Aorta (tissue), 5 donors: ENCODE data around the gene MYL6B. TPM values are rescaled to one million over a fixed set of nuclear protein-coding genes. Genes with fewer than 3 reads are reported as not detected.
"Not testable (repeated sequence)": the region's sequence is repeated elsewhere in the genome, so short reads cannot be mapped to it uniquely, and the experiment has no call there.

Experiments
- ATAC-seq: fragments of 200-7000 bp; cut with Tn5 transposase; one replicate; pipeline ENCODE4 v1.9.1; 2022; ENCODE audit warnings: moderate library complexity; ENCODE audit not compliant: low FRiP score
- DNase-seq, 2 donors: peaks; one replicate each; pipeline ENCODE4 v3.0.0-alpha.2; 2020
- H3K27ac ChIP-seq, 2 donors: one replicate each; pipeline ENCODE4 v1.5.1; 2013; ENCODE audit warnings: low read length in 2 of 2, mild to moderate bottlenecking in 2 of 2, moderate library complexity in 2 of 2, control low read depth in 1 of 2, inconsistent platforms in 1 of 2, low read depth in 1 of 2
- H3K27me3 ChIP-seq, 2 donors: one replicate each; pipeline ENCODE4 v1.6.1; 2013; ENCODE audit warnings: control low read depth in 1 of 2, low read length in 1 of 2, mild to moderate bottlenecking in 1 of 2, moderate library complexity in 1 of 2; ENCODE audit not compliant: insufficient read depth in 2 of 2, control insufficient read depth in 1 of 2
- H3K36me3 ChIP-seq, 2 donors: one replicate each; pipeline ENCODE4 v1.6.1; 2013; ENCODE audit warnings: control low read depth in 1 of 2, low read length in 1 of 2, mild to moderate bottlenecking in 1 of 2; ENCODE audit not compliant: insufficient read depth in 2 of 2, control insufficient read depth in 1 of 2
- H3K4me1 ChIP-seq, 2 donors: one replicate each; pipeline ENCODE4 v1.6.1; 2013; ENCODE audit warnings: low read length in 2 of 2, control low read depth in 1 of 2, mild to moderate bottlenecking in 1 of 2, moderate library complexity in 1 of 2; ENCODE audit not compliant: insufficient read depth in 2 of 2, control insufficient read depth in 1 of 2
- H3K4me3 ChIP-seq, 2 donors: one replicate each; pipeline ENCODE4 v1.5.1; 2013; ENCODE audit warnings: low read length in 2 of 2, control low read depth in 1 of 2, mild to moderate bottlenecking in 1 of 2
- H3K9me3 ChIP-seq: one replicate; pipeline ENCODE4 v1.6.1; 2013; ENCODE audit warnings: mild to moderate bottlenecking, low read length; ENCODE audit not compliant: control insufficient read depth
- WGBS, 2 donors: extraction: QIAGEN DNeasy Blood & Tissue Kit; methylation state at CpG; one replicate each; pipeline ENCODE4 v1.1.7; 2013; 5-methylcytosine and 5-hydroxymethylcytosine counted together
- intact Hi-C, 2 donors: fragments of 100-400 bp; cut with DNase I; formaldehyde crosslinking; loops; one replicate each; pipeline versions ENCODE4 v1.14.2 to v1.15.0; 2022
- polyA plus RNA-seq, 2 donors: library from polyadenylated mRNA; stranded (reverse); fragments of 200-250 nt; gene quantifications; one replicate each; pipeline ENCODE4 v1.2.3, GENCODE V29; 2013
- total RNA-seq, 2 donors: library from RNA; stranded (reverse); fragmentation: NEBNext Ultra II Directional; extraction: Animal tissue kit (Norgen Biotek cat#: 25700); gene quantifications; one replicate each; pipeline ENCODE4 v1.2.1, GENCODE V29; 2021
- donor health status: healthy with polysubstance abuse.
- donor health status: Bipolar disorder and iron deficiency.
- donor health status: DM: no; HTN: no; CAD: no.
- donor health status: DM: no; HTN: no; CAD: no.
- donor health status: DM: yes; HTN: yes; CAD: no.

The MYL6B gene
- total and polyA plus RNA-seq, 4 donors = 30.2 to 101 (median 50.4) TPM

GRCh38 chr12:56107242-56107641 is 45.1 kb upstream of the MYL6B start:
- no peak for DNase-seq
- H3K4me3 ChIP-seq = no peak overlapping the region
- H3K27ac ChIP-seq = no peak overlapping the region
- no peaks in the 10 kb centered on the region for H3K27me3 ChIP-seq
- ATAC-seq = no peak
- H3K9me3 ChIP-seq = no peaks in the 10 kb centered on the region
- peaks cover 0 to 13% of the 10 kb centered on the region in 2 donors for H3K36me3 ChIP-seq
- 88 to 90% methylated on average over 3 of the region's 3 CpGs for WGBS, 2 donors
- H3K4me1 ChIP-seq = peaks cover 0 to 9% of the 10 kb centered on the region in 2 donors
- intact Hi-C loops = loop anchor here in 1 of 2 donors (10.0 kb wide), 2 partner anchors 62 to 102 kb away; partner anchors contain the start of gene RPS26

GRCh38 chr12:56110571-56110970 is 41.8 kb upstream of the MYL6B start:
- ATAC-seq (no peak), DNase-seq (no peak)
- Histone ChIP-seq H3K27me3 (no peaks in the 10 kb centered on the region), H3K9me3 (no peaks in the 10 kb centered on the region), H3K4me3 (no peak overlapping the region), H3K27ac (no peak overlapping the region), H3K36me3 (peaks cover 0 to 13% of the 10 kb centered on the region in 2 donors), H3K4me1 (peaks cover 0 to 1% of the 10 kb centered on the region in 2 donors)
- WGBS, 2 donors = 88 to 95% methylated on average over 5 of the region's 5 CpGs
- intact Hi-C loops = no loop called here

- Histone ChIP-seq H3K27me3 (peaks cover 0 to 3% of the 10 kb centered on the region in 2 donors), H3K4me1 (peaks cover 0 to 4% of the 10 kb centered on the region in 2 donors), H3K9me3 (no peaks in the 10 kb centered on the region), H3K27ac (no peak overlapping the region), H3K4me3 (no peak overlapping the region), H3K36me3 (peaks cover 0 to 10% of the 10 kb centered on the region in 2 donors)
- intact Hi-C loops = no loop called here
- DNase-seq (no peak), ATAC-seq (no peak)
- WGBS, 2 donors = 85 to 90% methylated on average over 1 of the region's 1 CpG
Measured at GRCh38 chr12:56114084-56114483, 38.3 kb upstream of the MYL6B start.

GRCh38 chr12:56115329-56115728 is 37.1 kb upstream of the MYL6B start:
- peak overlapping the region; percentile 23 to 93 for H3K4me3 ChIP-seq
- peaks cover 0 to 3% of the 10 kb centered on the region in 2 donors for H3K27me3 ChIP-seq
- no peak for ATAC-seq
- H3K27ac ChIP-seq = no peak overlapping the region
- intact Hi-C loops = loop anchor here in 1 of 2 donors (5.0 kb wide), 1 partner anchor 42 kb away; the partner anchor contains the start of gene MYL6
- H3K4me1 ChIP-seq = peaks cover 0 to 6% of the 10 kb centered on the region in 2 donors
- peaks cover 0 to 9% of the 10 kb centered on the region in 2 donors for H3K36me3 ChIP-seq
- no peaks in the 10 kb centered on the region for H3K9me3 ChIP-seq
- WGBS, 2 donors = 24 to 28% methylated on average over 10 of the region's 10 CpGs
- no peak for DNase-seq

GRCh38 chr12:56116267-56117081 is 35.9 kb upstream of the MYL6B start, which contains the start of gene RPL41:
RPL41 (plus strand) TSS chr12:56116633.
- peaks cover 0 to 6% of the 10 kb centered on the region in 2 donors for H3K36me3 ChIP-seq
- DNase-seq = peak; percentile 95 to 97
- H3K9me3 ChIP-seq = no peaks in the 10 kb centered on the region
- H3K4me3 ChIP-seq = peak within 1 kb of the TSS; percentile 93 to 99
- H3K4me1 ChIP-seq = peaks cover 0 to 6% of the 10 kb centered on the region in 2 donors
- 0% methylated on average over 34 of the region's 34 CpGs for WGBS, 2 donors
- peak; percentile 91 for ATAC-seq
- H3K27me3 ChIP-seq = peaks cover 0 to 3% of the 10 kb centered on the region in 2 donors
- H3K27ac ChIP-seq = peak within 1 kb of the TSS; percentile 91 to 99
- intact Hi-C loops = loop anchor here in 1 of 2 donors (5.0 kb wide), 1 partner anchor 41 kb away; the partner anchor contains the start of gene MYL6

GRCh38 chr12:56117082-56117706 is 35.2 kb upstream of the MYL6B start:
- not testable (repeated sequence) for DNase-seq, H3K4me1 ChIP-seq, H3K9me3 ChIP-seq, ATAC-seq, H3K36me3 ChIP-seq, H3K27me3 ChIP-seq
- intact Hi-C loops = loop anchor here in 1 of 2 donors (5.0 kb wide), 1 partner anchor 40 kb away; the partner anchor contains the start of gene MYL6
- H3K27ac ChIP-seq = peak overlapping the region; percentile 72 to 91
- WGBS, 2 donors = 1 to 2% methylated on average over 12 of the region's 16 CpGs
- peak overlapping the region; percentile 93 to 99 for H3K4me3 ChIP-seq

GRCh38 chr12:56117778-56118687 is 34.4 kb upstream of the MYL6B start, which contains the start of gene ZC3H10:
ZC3H10 (plus strand) TSS chr12:56118266; CDS start chr12:56120563, 2,297 bp downstream.
- Histone ChIP-seq H3K27ac (peak within 1 kb of the TSS; percentile 91 to 98), H3K36me3 (no peaks in the 10 kb centered on the region), H3K9me3 (no peaks in the 10 kb centered on the region), H3K27me3 (peaks cover 0 to 3% of the 10 kb centered on the region in 2 donors), H3K4me3 (peak within 1 kb of the TSS; percentile 93 to 99), H3K4me1 (peaks cover 0 to 6% of the 10 kb centered on the region in 2 donors)
- DNase-seq = peak; percentile 98 to 99
- ATAC-seq = peak; percentile 92
- WGBS, 2 donors = 0% methylated on average over 50 to 61 of the region's 61 CpGs
- intact Hi-C loops = loop anchor here (2.0 to 5.0 kb wide), 4 partner anchors 39 to 107 kb away; partner anchors contain the start of genes MYL6 (in 1 of the 2), NABP2 (in 1 of the 2) and SMARCC2 (in 1 of the 2)
